GM23338 (cell line): ENCODE data around the gene NGLY1. TPM values are rescaled to one million over a fixed set of nuclear protein-coding genes. Genes with fewer than 3 reads are reported as not detected.
A peak's percentile ranks its signal among the peaks of the same experiment; 100 is the strongest.

ENCODE experiments used
- ATAC-seq: fragments of 200-7000 bp; cut with Tn5 transposase; 3 replicates; pipeline ENCODE4 v1.9.1; 2020
- DNase-seq: peaks from one replicate; pipeline ENCODE4 v3.0.0-alpha.2; 2015; ENCODE audit warnings: low spot score
- H2AFZ ChIP-seq: fragments of 200-600 bp; sonication (generic); 2 replicates; pipeline ENCODE4 v1.8.0; 2016; ENCODE audit warnings: antibody characterized with exemption, mild to moderate bottlenecking, moderate library complexity
- H3F3A ChIP-seq: fragments of 200-600 bp; sonication (generic); replicated peaks from 2 replicates; pipeline ENCODE4 v1.8.0; 2017; ENCODE audit warnings: antibody characterized with exemption, mixed run types, low read depth
- H3K27ac ChIP-seq: fragments of 200-600 bp; sonication (generic); 2 replicates; pipeline ENCODE4 v1.6.1; 2016; ENCODE audit warnings: low read depth
- H3K27me3 ChIP-seq: fragments of 200-600 bp; sonication (generic); 2 replicates; pipeline ENCODE4 v1.8.0; 2016; ENCODE audit warnings: mild to moderate bottlenecking, mixed run types, moderate library complexity; ENCODE audit not compliant: insufficient read depth
- H3K36me3 ChIP-seq: fragments of 200-600 bp; sonication (generic); 2 replicates; pipeline ENCODE4 v1.8.0; 2016; ENCODE audit warnings: mild to moderate bottlenecking; ENCODE audit not compliant: insufficient read depth
- H3K4me1 ChIP-seq: fragments of 200-600 bp; sonication (generic); 2 replicates; pipeline ENCODE4 v1.8.0; 2016; ENCODE audit warnings: mild to moderate bottlenecking, moderate library complexity; ENCODE audit not compliant: insufficient read depth
- H3K4me2 ChIP-seq: fragments of 200-600 bp; sonication (generic); 2 replicates; pipeline ENCODE4 v1.7.1; 2017; ENCODE audit warnings: mixed run types
- H3K4me3 ChIP-seq: fragments of 200-600 bp; sonication (generic); 2 replicates; pipeline ENCODE4 v1.6.1; 2016; ENCODE audit warnings: mixed run types
- H3K79me2 ChIP-seq: fragments of 200-600 bp; sonication (generic); replicated peaks from 2 replicates; pipeline ENCODE4 v1.8.0; 2017; ENCODE audit warnings: mild to moderate bottlenecking; ENCODE audit not compliant: insufficient read depth
- H3K9me2 ChIP-seq: fragments of 200-600 bp; sonication (generic); 2 replicates; pipeline ENCODE4 v1.8.0; 2017; ENCODE audit not compliant: insufficient read depth
- H4K20me1 ChIP-seq: fragments of 200-600 bp; sonication (generic); replicated peaks from 2 replicates; pipeline ENCODE4 v1.8.0; 2017; ENCODE audit warnings: mild to moderate bottlenecking; ENCODE audit not compliant: insufficient read depth
- H3K27ac Mint-ChIP-seq: 2 replicates; pipeline ENCODE4 v1.8.0; 2020; ENCODE audit warnings: inconsistent platforms, mild to moderate bottlenecking, moderate library complexity, mixed read lengths
- H3K27me3 Mint-ChIP-seq: 3 replicates; pipeline ENCODE4 v1.8.0; 2022; ENCODE audit warnings: low read depth, mild to moderate bottlenecking, moderate library complexity, mixed read lengths, inconsistent platforms; ENCODE audit not compliant: insufficient read depth, poor library complexity
- H3K36me3 Mint-ChIP-seq: 3 replicates; pipeline ENCODE4 v1.8.0; 2021; ENCODE audit warnings: low read depth, mild to moderate bottlenecking, inconsistent platforms, moderate library complexity, mixed read lengths
- H3K4me1 Mint-ChIP-seq: 3 replicates; pipeline ENCODE4 v1.8.0; 2020; ENCODE audit warnings: mild to moderate bottlenecking, inconsistent platforms, mixed read lengths
- H3K4me3 Mint-ChIP-seq: 3 replicates; pipeline ENCODE4 v1.8.0; 2021; ENCODE audit warnings: moderate library complexity, mild to moderate bottlenecking, inconsistent platforms, mixed read lengths
- H3K9me3 Mint-ChIP-seq: 3 replicates; pipeline ENCODE4 v1.8.0; 2020; ENCODE audit warnings: moderate library complexity, mild to moderate bottlenecking, inconsistent platforms, mixed read lengths
- CREB1 ChIP-seq: fragments of 250-450 bp; sonication (Bioruptor Pico); IDR thresholded peaks from 2 replicates; pipeline ENCODE4 v1.5.0; 2020; ENCODE audit warnings: low read depth, mild to moderate bottlenecking, moderate library complexity
- CTCF ChIP-seq, 2 experiments: fragments of 200-600 bp in 1 of 2; sonication (generic) in 1 of 2; conservative IDR thresholded peaks; 2 replicates each; pipeline versions ENCODE4 v1.5.1 to v1.6.1; 2016 to 2017; ENCODE audit warnings: antibody characterized with exemption in 2 of 2, low read depth in 2 of 2, mild to moderate bottlenecking in 2 of 2, moderate library complexity in 1 of 2
- EZH2 ChIP-seq: fragments of 200-600 bp; sonication (generic); IDR thresholded peaks from one replicate; pipeline ENCODE4 v1.8.0; 2017; ENCODE audit warnings: antibody characterized with exemption, mild to moderate bottlenecking, low read depth; ENCODE audit not compliant: unreplicated experiment
- EZH2phosphoT487 ChIP-seq: fragments of 200-600 bp; sonication (generic); IDR thresholded peaks from one replicate; pipeline ENCODE4 v1.8.1; 2018; ENCODE audit warnings: antibody characterized with exemption; ENCODE audit not compliant: unreplicated experiment
- JUNB ChIP-seq: IDR thresholded peaks from one replicate; pipeline ENCODE4 v1.6.1; 2016; ENCODE audit warnings: antibody characterized with exemption; ENCODE audit not compliant: unreplicated experiment
- NANOG ChIP-seq: IDR thresholded peaks from 2 replicates; pipeline ENCODE4 v1.6.1; 2016; ENCODE audit warnings: antibody characterized with exemption, borderline replicate concordance
- POLR2AphosphoS5 ChIP-seq: IDR thresholded peaks from 2 replicates; pipeline ENCODE4 v1.6.1; 2016; ENCODE audit warnings: antibody characterized with exemption, low read depth
- REST ChIP-seq: IDR thresholded peaks from one replicate; pipeline ENCODE4 v1.6.1; 2018; ENCODE audit warnings: antibody characterized with exemption; ENCODE audit not compliant: unreplicated experiment
- STAT1 ChIP-seq: IDR thresholded peaks from one replicate; pipeline ENCODE4 v1.6.1; 2016; ENCODE audit warnings: antibody characterized with exemption; ENCODE audit not compliant: unreplicated experiment
- ZNF114 ChIP-seq: fragments of 250-450 bp; sonication (Bioruptor Pico); IDR thresholded peaks from 2 replicates; pipeline ENCODE4 v1.5.0; 2020; ENCODE audit warnings: mild to moderate bottlenecking, moderate library complexity
- ZNF331 ChIP-seq: fragments of 250-450 bp; sonication (Bioruptor Pico); IDR thresholded peaks from 2 replicates; pipeline ENCODE4 v1.5.0; 2020; ENCODE audit warnings: low read depth, mild to moderate bottlenecking, moderate library complexity
- polyA plus RNA-seq: library from polyadenylated mRNA; unstranded; fragments of >200 nt; fragmentation: Nextera tagmentation; extraction: Ambion mirVana; gene quantifications from 2 replicates; pipeline ENCODE4 v1.2.1, GENCODE V29; 2016
- total RNA-seq: library from RNA; depleted of rRNA; stranded (reverse); fragments of >200 nt; shearing (Covaris generic); gene quantifications from 2 replicates; pipeline ENCODE4 v1.2.3, GENCODE V29; 2014

Gene NGLY1
- total and polyA plus RNA-seq, 2 experiments from 2014 or later, result 20.4 to 43.5 TPM

- no peak for TF ChIP-seq CTCF (conservative IDR thresholded peaks at IDR 0.05; ENCODE audit: low read depth in 2 of 2)
- TF ChIP-seq EZH2, result no peak
- TF ChIP-seq POLR2AphosphoS5, result peak; percentile 60
- no peak for TF ChIP-seq CREB1 (CRISPR knock-in tag)
- TF ChIP-seq JUNB, result no peak
- no peak for TF ChIP-seq ZNF114 (CRISPR knock-in tag)
- TF ChIP-seq ZNF331 (CRISPR knock-in tag), result 0 out of 2 replicates have a peak, but pooled peaks have one; percentile 16
- no peak for TF ChIP-seq NANOG
- TF ChIP-seq REST, result no peak
Observed at GRCh38 chr3:25783661-25784512, 644 bp upstream of the NGLY1 start (continued).

GRCh38 chr3:25782636-25782937, 656 bp downstream of the NGLY1 start:
- Mint-ChIP-seq H3K9me3 (peaks cover 4% of the 10 kb centered on the region; the same call in 1 of the 3 replicates), H3K4me3 (peak overlapping the region; percentile 84), H3K27me3 (peaks cover 2% of the 10 kb centered on the region), H3K36me3 (peaks cover 8% of the 10 kb centered on the region), H3K27ac (no peak overlapping the region), H3K4me1 (peaks cover 27% of the 10 kb centered on the region)
- Histone ChIP-seq H3K27me3 (peaks cover 6% of the 10 kb centered on the region; the same call in 1 of the 2 replicates), H3K79me2 (peaks cover 37% of the 10 kb centered on the region), H2AFZ (peak overlapping the region; percentile 70), H3K36me3 (peaks cover 2% of the 10 kb centered on the region; the same call in 1 of the 2 replicates), H3K4me2 (peak overlapping the region; percentile 94), H3K9me2 (no peaks in the 10 kb centered on the region), H4K20me1 (0 out of 2 replicates have a peak, but pooled peaks cover 6% of the 10 kb centered on the region), H3K4me3 (peak overlapping the region; percentile 92), H3K4me1 (peaks cover 30% of the 10 kb centered on the region), H3K27ac (no peak overlapping the region), H3F3A (no peaks in the 10 kb centered on the region)
- no peak for ATAC-seq
- DNase-seq, result no peak
- no peak for TF ChIP-seq POLR2AphosphoS5
- TF ChIP-seq STAT1, result no peak
- TF ChIP-seq NANOG, result no peak
- no peak for TF ChIP-seq ZNF114 (CRISPR knock-in tag)
- no peak for TF ChIP-seq EZH2phosphoT487
- no peak for TF ChIP-seq CTCF (conservative IDR thresholded peaks at IDR 0.05; ENCODE audit: low read depth in 2 of 2)
